Ovary (tissue), 3 donors: ENCODE data around the gene MLPH.

Source experiments
- POLR2A ChIP-seq: fragments of 450-650 bp; IDR thresholded peaks from one replicate; pipeline ENCODE4 v1.6.1; 2017; ENCODE audit warnings: antibody characterized with exemption, mild to moderate bottlenecking, moderate library complexity
- TF ChIP-seq, protein P1 (sequence below), 3 donors: fragments of 450-650 bp in 2 of 3; fragments of 200-600 bp in 1 of 3; IDR thresholded peaks; one replicate each; pipeline versions ENCODE4 v1.5.1 to v1.8.0; 2016 to 2022; ENCODE audit warnings: antibody characterized with exemption in 3 of 3, mild to moderate bottlenecking in 1 of 3
- donor health status: DM: no; HTN: no; CAD: no.

DNA sequence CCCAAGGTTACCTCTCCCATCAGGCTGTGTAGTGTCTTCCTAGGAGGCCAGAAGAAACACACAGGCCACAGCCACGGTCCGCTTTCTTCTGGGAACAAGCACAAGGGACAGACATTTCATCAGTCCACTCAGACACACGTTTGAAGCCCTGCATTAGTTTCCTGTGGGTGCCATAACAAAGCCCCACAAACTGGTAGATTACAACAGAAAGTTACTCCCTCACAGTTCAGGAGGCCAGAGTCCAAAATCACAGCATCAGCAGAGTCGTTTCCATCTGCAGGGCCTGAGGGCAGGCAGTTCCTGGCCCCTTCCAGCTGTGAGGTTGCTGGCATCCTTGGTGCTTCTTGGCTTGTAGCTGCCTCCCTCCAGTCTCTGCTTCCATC, 70.6 kb downstream of the MLPH start:
- TF ChIP-seq, protein P1, sequence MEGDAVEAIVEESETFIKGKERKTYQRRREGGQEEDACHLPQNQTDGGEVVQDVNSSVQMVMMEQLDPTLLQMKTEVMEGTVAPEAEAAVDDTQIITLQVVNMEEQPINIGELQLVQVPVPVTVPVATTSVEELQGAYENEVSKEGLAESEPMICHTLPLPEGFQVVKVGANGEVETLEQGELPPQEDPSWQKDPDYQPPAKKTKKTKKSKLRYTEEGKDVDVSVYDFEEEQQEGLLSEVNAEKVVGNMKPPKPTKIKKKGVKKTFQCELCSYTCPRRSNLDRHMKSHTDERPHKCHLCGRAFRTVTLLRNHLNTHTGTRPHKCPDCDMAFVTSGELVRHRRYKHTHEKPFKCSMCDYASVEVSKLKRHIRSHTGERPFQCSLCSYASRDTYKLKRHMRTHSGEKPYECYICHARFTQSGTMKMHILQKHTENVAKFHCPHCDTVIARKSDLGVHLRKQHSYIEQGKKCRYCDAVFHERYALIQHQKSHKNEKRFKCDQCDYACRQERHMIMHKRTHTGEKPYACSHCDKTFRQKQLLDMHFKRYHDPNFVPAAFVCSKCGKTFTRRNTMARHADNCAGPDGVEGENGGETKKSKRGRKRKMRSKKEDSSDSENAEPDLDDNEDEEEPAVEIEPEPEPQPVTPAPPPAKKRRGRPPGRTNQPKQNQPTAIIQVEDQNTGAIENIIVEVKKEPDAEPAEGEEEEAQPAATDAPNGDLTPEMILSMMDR (IDR thresholded peaks at IDR 0.05), result no peak
- no peak for TF ChIP-seq POLR2A
